Cardiac fibroblast (primary cell): Measurements from ENCODE around the gene EPHB1.

Experiments
- DNase-seq, 2 donors: peaks; one replicate each; pipeline versions ENCODE4 v3.0.0 to v3.0.0-alpha.2; 2010; ENCODE audit warnings: low read depth in 2 of 2
- H3K4me3 ChIP-seq, 2 donors: replicated peaks in 1 of 2; 1 replicate in 1 of 2; 2 replicates in 1 of 2; pipeline ENCODE4 v1.5.1; 2011; ENCODE audit warnings: low read depth in 2 of 2, low read length in 2 of 2, mild to moderate bottlenecking in 2 of 2, moderate library complexity in 1 of 2
- CTCF ChIP-seq: IDR thresholded peaks from one replicate; pipeline ENCODE4 v1.5.1; 2011; ENCODE audit warnings: low read depth, mild to moderate bottlenecking, low read length, inconsistent platforms

The EPHB1 gene

GRCh38 chr3:135133905-135134683 lies 339.0 kb downstream of the EPHB1 start:
- no peak for DNase-seq
- no peak for TF ChIP-seq CTCF
- no peak overlapping the region for H3K4me3 ChIP-seq

- H3K4me3 ChIP-seq: no peak overlapping the region
- DNase-seq: no peak
- no peak for TF ChIP-seq CTCF
Measured at GRCh38 chr3:135134684-135135075, 339.6 kb downstream of the EPHB1 start.

GRCh38 chr3:135135445-135135844 lies 340.4 kb downstream of the EPHB1 start:
- no peak overlapping the region for H3K4me3 ChIP-seq
- DNase-seq: no peak
- no peak for TF ChIP-seq CTCF

- H3K4me3 ChIP-seq: no peak overlapping the region
- TF ChIP-seq CTCF: no peak
- no peak for DNase-seq
Measured at GRCh38 chr3:135136361-135137100, 341.5 kb downstream of the EPHB1 start.

- no peak for TF ChIP-seq CTCF
Measured at GRCh38 chr3:135137296-135137695, 342.2 kb downstream of the EPHB1 start.

GRCh38 chr3:135138776-135139175 lies 343.7 kb downstream of the EPHB1 start:
- no peak for TF ChIP-seq CTCF
- H3K4me3 ChIP-seq: no peak overlapping the region
- no peak for DNase-seq

More at GRCh38 chr3:135137296-135137695, 342.2 kb downstream of the EPHB1 start:
- no peak for DNase-seq
- H3K4me3 ChIP-seq: no peak overlapping the region
